Measurements from ENCODE around the gene COP1. TPM values are rescaled to one million over a fixed set of nuclear protein-coding genes. Genes with fewer than 3 reads are reported as not detected.
"Not testable (repeated sequence)": the region's sequence is repeated elsewhere in the genome, so short reads cannot be mapped to it uniquely, and the experiment has no call there.

COP1 gene
- total RNA-seq, 1 donor from 2014 or later: 38.7 TPM

GRCh38 chr1:175984057-175984812, 222.9 kb downstream of the COP1 start:
- peaks cover 55% of the 10 kb centered on the region for H3K36me3 ChIP-seq
- DNase-seq (no peak), ATAC-seq (no peak)
- peaks cover 6% of the 10 kb centered on the region for H3K9me3 ChIP-seq
- H3K4me1 ChIP-seq: no peaks in the 10 kb centered on the region
- no peak overlapping the region for H3K4me3 ChIP-seq
- intact Hi-C loops (cut with DNase I): no loop called here
- H3K27ac ChIP-seq: no peak overlapping the region
- no peaks in the 10 kb centered on the region for H3K27me3 ChIP-seq
- TF ChIP-seq, protein P1, sequence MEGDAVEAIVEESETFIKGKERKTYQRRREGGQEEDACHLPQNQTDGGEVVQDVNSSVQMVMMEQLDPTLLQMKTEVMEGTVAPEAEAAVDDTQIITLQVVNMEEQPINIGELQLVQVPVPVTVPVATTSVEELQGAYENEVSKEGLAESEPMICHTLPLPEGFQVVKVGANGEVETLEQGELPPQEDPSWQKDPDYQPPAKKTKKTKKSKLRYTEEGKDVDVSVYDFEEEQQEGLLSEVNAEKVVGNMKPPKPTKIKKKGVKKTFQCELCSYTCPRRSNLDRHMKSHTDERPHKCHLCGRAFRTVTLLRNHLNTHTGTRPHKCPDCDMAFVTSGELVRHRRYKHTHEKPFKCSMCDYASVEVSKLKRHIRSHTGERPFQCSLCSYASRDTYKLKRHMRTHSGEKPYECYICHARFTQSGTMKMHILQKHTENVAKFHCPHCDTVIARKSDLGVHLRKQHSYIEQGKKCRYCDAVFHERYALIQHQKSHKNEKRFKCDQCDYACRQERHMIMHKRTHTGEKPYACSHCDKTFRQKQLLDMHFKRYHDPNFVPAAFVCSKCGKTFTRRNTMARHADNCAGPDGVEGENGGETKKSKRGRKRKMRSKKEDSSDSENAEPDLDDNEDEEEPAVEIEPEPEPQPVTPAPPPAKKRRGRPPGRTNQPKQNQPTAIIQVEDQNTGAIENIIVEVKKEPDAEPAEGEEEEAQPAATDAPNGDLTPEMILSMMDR (IDR thresholded peaks at IDR 0.05): no peak

DNA sequence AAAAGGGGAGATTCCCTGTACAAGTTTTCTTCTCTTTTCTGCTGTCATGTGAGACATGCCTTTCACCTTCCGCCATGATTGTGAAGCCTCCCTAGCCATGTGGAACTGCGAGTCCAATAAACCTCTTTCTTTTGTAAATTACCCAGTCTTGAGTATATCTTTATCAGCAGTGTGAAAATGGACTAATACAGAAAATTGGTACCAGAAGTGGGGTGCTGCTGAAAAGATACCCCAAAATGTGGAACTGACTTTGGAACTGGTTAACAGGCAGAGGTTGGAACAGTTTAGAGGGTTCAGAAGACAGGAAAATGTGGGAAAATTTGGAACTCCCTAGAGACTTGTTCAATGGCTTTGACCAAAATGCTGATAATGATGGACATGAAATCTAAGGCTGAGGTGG, 223.7 kb downstream of the COP1 start:
- peaks cover 51% of the 10 kb centered on the region for H3K36me3 ChIP-seq
- H3K27ac ChIP-seq; DNase-seq; H3K27me3 ChIP-seq; H3K9me3 ChIP-seq; ATAC-seq; H3K4me1 ChIP-seq; intact Hi-C loops (cut with DNase I); H3K4me3 ChIP-seq: not testable (repeated sequence)

GRCh38 chr1:175981128-175981527, 226.0 kb downstream of the COP1 start:
- TF ChIP-seq, protein P1 (IDR thresholded peaks at IDR 0.05): no peak
- H3K4me3 ChIP-seq: no peak overlapping the region
- no peaks in the 10 kb centered on the region for H3K4me1 ChIP-seq
- H3K9me3 ChIP-seq: peaks cover 6% of the 10 kb centered on the region
- no peak overlapping the region for H3K27ac ChIP-seq
- no peaks in the 10 kb centered on the region for H3K27me3 ChIP-seq
- ATAC-seq: no peak
- no peak for DNase-seq
- intact Hi-C loops (cut with DNase I): no loop called here
- H3K36me3 ChIP-seq: peaks cover 33% of the 10 kb centered on the region

DNA sequence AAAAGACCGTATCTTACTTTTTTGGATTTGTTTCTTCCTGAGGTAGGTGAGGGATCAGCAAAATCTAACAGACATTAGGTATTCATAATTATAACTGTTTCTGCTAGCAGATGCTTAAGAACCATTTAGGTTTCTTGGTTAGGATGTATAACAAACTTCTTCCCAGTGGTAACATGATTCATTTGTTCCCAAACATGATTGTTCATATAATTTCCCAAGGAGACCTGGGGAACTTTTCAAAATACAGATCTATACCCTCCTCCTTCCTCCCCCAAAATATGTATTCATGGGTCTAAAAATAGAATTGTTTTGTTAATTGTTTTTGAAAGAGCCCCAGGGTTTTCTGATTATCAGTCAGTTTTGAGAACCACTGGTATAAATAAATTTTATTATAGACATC, 228.2 kb downstream of the COP1 start:
- H3K27me3 ChIP-seq: no peaks in the 10 kb centered on the region
- intact Hi-C loops (cut with DNase I): no loop called here
- no peak overlapping the region for H3K4me3 ChIP-seq
- no peak for DNase-seq
- ATAC-seq: no peak
- H3K9me3 ChIP-seq: peaks cover 6% of the 10 kb centered on the region
- no peaks in the 10 kb centered on the region for H3K4me1 ChIP-seq
- H3K36me3 ChIP-seq: peaks cover 11% of the 10 kb centered on the region
- no peak overlapping the region for H3K27ac ChIP-seq
- TF ChIP-seq, protein P1 (IDR thresholded peaks at IDR 0.05): no peak

DNA sequence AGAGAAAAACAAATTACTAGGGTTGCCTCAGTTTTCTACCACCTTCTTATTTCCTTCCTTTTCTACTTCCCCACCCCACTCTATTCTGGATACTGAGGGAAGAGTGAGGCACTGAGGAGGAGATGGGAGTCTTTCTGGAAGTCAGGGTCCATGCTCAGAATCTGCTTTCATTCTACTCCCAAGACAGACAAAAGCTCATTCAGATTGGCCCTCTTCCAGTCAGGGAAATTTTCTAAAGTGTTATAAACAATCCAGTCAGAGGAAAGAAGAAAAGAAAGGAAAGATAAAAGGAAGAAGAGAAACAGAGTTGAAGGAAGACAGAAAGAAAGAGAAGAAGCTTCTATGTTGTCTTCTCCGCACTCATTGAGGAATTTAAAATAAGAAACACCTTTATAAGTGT, 228.6 kb downstream of the COP1 start:
- H3K4me3 ChIP-seq: no peak overlapping the region
- intact Hi-C loops (cut with DNase I): no loop called here

More for the DNA sequence above, 228.6 kb downstream of the COP1 start:
- no peak for DNase-seq
- Histone ChIP-seq H3K4me1 (no peaks in the 10 kb centered on the region), H3K27ac (no peak overlapping the region), H3K9me3 (peaks cover 6% of the 10 kb centered on the region), H3K27me3 (no peaks in the 10 kb centered on the region), H3K36me3 (peaks cover 7% of the 10 kb centered on the region)
- ATAC-seq: no peak
- TF ChIP-seq, protein P1 (IDR thresholded peaks at IDR 0.05): no peak

All from upper lobe of right lung (tissue), 1 donor.